H1 (cell line): Measurements from ENCODE around the gene PPP1R12C. TPM values are rescaled to one million over a fixed set of nuclear protein-coding genes. Genes with fewer than 3 reads are reported as not detected.

Experiments
- CTCF ChIA-PET: fragments of 300-600 bp; sonication (Branson Sonifier 250); formaldehyde crosslinking; loops from one replicate; lab custom pipeline; 2021; ENCODE audit not compliant: partially characterized antibody; lab: Charles Lee
- POLR2A ChIA-PET: fragments of 300-600 bp; sonication (Branson Sonifier 250); formaldehyde crosslinking; loops from one replicate; lab custom pipeline; 2021; ENCODE audit warnings: inconsistent platforms; ENCODE audit not compliant: partially characterized antibody; lab: Charles Lee
- DNase-seq, 2 experiments: peaks; one replicate each; pipeline versions ENCODE4 v3.0.0 to v3.0.0-alpha.2; 2010 to 2022; ENCODE audit warnings: low spot score in 2 of 2, low read depth in 1 of 2, mixed read lengths in 1 of 2
- FAIRE-seq: peaks from 2 replicates; lab custom pipeline; 2011; peaks lifted over from hg19 to GRCh38; lab: Jason Lieb, UNC
- H2AFZ ChIP-seq: 2 replicates; pipeline ENCODE4 v1.8.1; 2012; ENCODE audit warnings: low read length, inconsistent platforms
- H2AK5ac ChIP-seq: 2 replicates; pipeline ENCODE4 v1.6.1; 2013; ENCODE audit warnings: low read depth, low read length
- H2BK120ac ChIP-seq: replicated peaks from 2 replicates; pipeline ENCODE3; 2013; ENCODE audit warnings: low read depth, low read length, inconsistent platforms
- H2BK12ac ChIP-seq: 2 replicates; pipeline ENCODE4 v1.6.1; 2013; ENCODE audit warnings: low read depth, low read length
- H2BK15ac ChIP-seq: 2 replicates; pipeline ENCODE4 v1.6.1; 2013; ENCODE audit warnings: low read length
- H2BK20ac ChIP-seq: 2 replicates; pipeline ENCODE4 v1.6.1; 2013; ENCODE audit warnings: low read length
- H2BK5ac ChIP-seq: 2 replicates; pipeline ENCODE4 v1.6.1; 2013; ENCODE audit warnings: low read depth, low read length
- H3K14ac ChIP-seq: 2 replicates; pipeline ENCODE4 v1.6.1; 2013; ENCODE audit warnings: inconsistent platforms; ENCODE audit not compliant: insufficient read length
- H3K18ac ChIP-seq: 2 replicates; pipeline ENCODE4 v1.6.1; 2013; ENCODE audit warnings: low read length; ENCODE audit errors: extremely low read depth
- H3K23ac ChIP-seq: 2 replicates; pipeline ENCODE4 v1.6.1; 2013; ENCODE audit warnings: inconsistent platforms; ENCODE audit not compliant: insufficient read length
- H3K23me2 ChIP-seq: 2 replicates; pipeline ENCODE4 v1.6.1; 2013; ENCODE audit warnings: low read depth, low read length
- H3K27ac ChIP-seq: 2 replicates; pipeline ENCODE4 v1.6.1; 2011; ENCODE audit warnings: low read depth, low read length, inconsistent platforms
- H3K27me3 ChIP-seq, 4 experiments: replicated peaks in 1 of 4; 1 replicate in 1 of 4; 2 replicates in 3 of 4; pipeline versions ENCODE4 v1.6.1 to v1.8.1; 2011 to 2013; ENCODE audit warnings: low read length in 3 of 4, mild to moderate bottlenecking in 3 of 4, inconsistent platforms in 2 of 4, mixed read lengths in 2 of 4, moderate library complexity in 1 of 4; ENCODE audit not compliant: control insufficient read depth in 3 of 4, insufficient read depth in 3 of 4; ENCODE audit errors: extremely low read depth in 1 of 4
- H3K36me3 ChIP-seq, 4 experiments: 2 replicates each; pipeline versions ENCODE4 v1.6.1 to v1.8.1; 2011 to 2013; ENCODE audit warnings: mild to moderate bottlenecking in 4 of 4, low read length in 3 of 4, moderate library complexity in 2 of 4, control low read depth in 1 of 4, inconsistent platforms in 1 of 4; ENCODE audit not compliant: insufficient read depth in 4 of 4, control insufficient read depth in 2 of 4
- H3K4ac ChIP-seq: replicated peaks from 2 replicates; pipeline ENCODE3; 2013; ENCODE audit warnings: low read length, low read depth, mixed read lengths, inconsistent platforms; ENCODE audit not compliant: insufficient read length
- H3K4me1 ChIP-seq, 4 experiments: replicated peaks in 1 of 4; 1 replicate in 1 of 4; 2 replicates in 3 of 4; pipeline versions ENCODE4 v1.6.1 to v1.8.1; 2011 to 2013; ENCODE audit warnings: low read length in 3 of 4, inconsistent platforms in 2 of 4, mixed read lengths in 1 of 4; ENCODE audit not compliant: insufficient read depth in 4 of 4, control insufficient read depth in 3 of 4
- H3K4me2 ChIP-seq, 2 experiments: 2 replicates each; pipeline versions ENCODE4 v1.6.1 to v1.8.1; 2011 to 2013; ENCODE audit warnings: low read depth in 2 of 2, low read length in 2 of 2, control low read depth in 1 of 2, inconsistent platforms in 1 of 2, mild to moderate bottlenecking in 1 of 2; ENCODE audit not compliant: insufficient read depth in 1 of 2
- H3K4me3 ChIP-seq, 4 experiments: fragments of 200-600, 300-600 bp in 1 of 4; sonication (generic), shearing (Covaris generic), sonication (Bioruptor Twin) in 1 of 4; 2 replicates each; pipeline versions ENCODE4 v1.5.1 to v1.8.1; 2011 to 2016; ENCODE audit warnings: low read length in 4 of 4, low read depth in 3 of 4, control low read depth in 2 of 4, inconsistent platforms in 2 of 4, mild to moderate bottlenecking in 2 of 4, mixed read lengths in 1 of 4, moderate library complexity in 1 of 4; ENCODE audit not compliant: insufficient read depth in 2 of 4; ENCODE audit errors: extremely low read depth in 1 of 4
- H3K56ac ChIP-seq: replicated peaks from 2 replicates; pipeline ENCODE3; 2013; ENCODE audit warnings: low read depth, mild to moderate bottlenecking, mixed read lengths, low read length, inconsistent platforms; ENCODE audit not compliant: insufficient read length
- H3K79me1 ChIP-seq: 2 replicates; pipeline ENCODE4 v1.6.1; 2013; ENCODE audit warnings: low read depth, low read length, control low read depth
- H3K79me2 ChIP-seq, 2 experiments: 2 replicates each; pipeline versions ENCODE4 v1.6.1 to v1.8.1; 2012 to 2013; ENCODE audit warnings: low read length in 2 of 2, mild to moderate bottlenecking in 2 of 2, inconsistent platforms in 1 of 2; ENCODE audit not compliant: insufficient read depth in 2 of 2, control insufficient read depth in 1 of 2
- H3K9ac ChIP-seq, 4 experiments: replicated peaks in 1 of 4; 1 replicate in 1 of 4; 2 replicates in 3 of 4; pipeline versions ENCODE4 v1.6.1 to v1.8.1; 2011 to 2013; ENCODE audit warnings: low read depth in 3 of 4, low read length in 3 of 4, control low read depth in 2 of 4, mild to moderate bottlenecking in 2 of 4, moderate library complexity in 2 of 4, inconsistent platforms in 1 of 4; ENCODE audit errors: extremely low read depth in 1 of 4
- H3K9me3 ChIP-seq, 2 experiments: 2 replicates each; pipeline versions ENCODE4 v1.6.1 to v1.8.1; 2012 to 2013; ENCODE audit warnings: mild to moderate bottlenecking in 2 of 2, moderate library complexity in 2 of 2, control low read depth in 1 of 2, inconsistent platforms in 1 of 2, low read depth in 1 of 2, low read length in 1 of 2, mixed read lengths in 1 of 2; ENCODE audit not compliant: insufficient read depth in 2 of 2
- H4K20me1 ChIP-seq, 2 experiments: replicated peaks in 1 of 2; 2 replicates each; pipeline versions ENCODE3 to v1.8.1; 2011 to 2013; ENCODE audit warnings: inconsistent platforms in 2 of 2, low read length in 2 of 2, mild to moderate bottlenecking in 1 of 2; ENCODE audit not compliant: insufficient read depth in 2 of 2, control insufficient read depth in 1 of 2
- H4K5ac ChIP-seq: 2 replicates; pipeline ENCODE4 v1.6.1; 2013; ENCODE audit warnings: low read length, low read depth, mixed read lengths, inconsistent platforms; ENCODE audit not compliant: insufficient read length
- H4K8ac ChIP-seq: 2 replicates; pipeline ENCODE4 v1.8.0; 2013; ENCODE audit warnings: mild to moderate bottlenecking, moderate library complexity, low read length, inconsistent platforms; ENCODE audit not compliant: insufficient read depth; ENCODE audit errors: extremely low read depth
- H4K91ac ChIP-seq: replicated peaks from 2 replicates; pipeline ENCODE3; 2013; ENCODE audit warnings: low read length, mixed read lengths, inconsistent platforms; ENCODE audit not compliant: insufficient read length
- ATF3 ChIP-seq: IDR thresholded peaks from 2 replicates; pipeline ENCODE4 v1.6.1; 2011; ENCODE audit warnings: low read depth, mild to moderate bottlenecking, low read length; ENCODE audit not compliant: insufficient read depth
- TBP ChIP-seq: IDR thresholded peaks from 2 replicates; pipeline ENCODE4 v1.6.1; 2011; ENCODE audit warnings: low read depth, low read length, improper control_type of control experiment
- WGBS, 2 experiments: shearing (Covaris generic) in 1 of 2; methylation state at CpG; one replicate each; pipeline versions ENCODE4 v1.1.6 to v1.1.7; 2013 to 2015; ENCODE audit warnings: low lambda C conversion rate in 2 of 2, mixed read lengths in 2 of 2, inconsistent platforms in 1 of 2, low coverage in 1 of 2, missing lambda C conversion rate in 1 of 2; ENCODE audit not compliant: insufficient replicate concordance in 2 of 2, insufficient coverage in 1 of 2, insufficient read length in 1 of 2; ENCODE audit errors: extremely low coverage in 1 of 2, missing lambda C conversion rate in 1 of 2; 5-methylcytosine and 5-hydroxymethylcytosine counted together
- polyA plus RNA-seq, 7 experiments: library from polyadenylated mRNA; depleted of rRNA in 3 of 7; stranded (reverse) in 5 of 7; unstranded in 2 of 7; fragments of >200 nt in 5 of 7; fragments of 200-250 nt in 2 of 7; gene quantifications; 1 replicate in 5 of 7; 2 replicates in 1 of 7; 4 replicates in 1 of 7; pipeline versions ENCODE4 v1.2.1 to v1.2.3, GENCODE V29; 2011 to 2013; ENCODE audit warnings: missing spikeins in 2 of 7, mixed read lengths in 2 of 7
- total RNA-seq: library from RNA; stranded (reverse); fragmentation: NEBNext Ultra II Directional; extraction: Animal tissue kit (Norgen Biotek cat#: 25700); gene quantifications from 2 replicates; pipeline ENCODE4 v1.2.1, GENCODE V29; 2021

The PPP1R12C gene
- total and polyA plus RNA-seq, 2 of the 8 experiments (the other 6 are each of a cell fraction or from before 2014, with no cell fraction given): 31.7 to 71.5 TPM

DNA sequence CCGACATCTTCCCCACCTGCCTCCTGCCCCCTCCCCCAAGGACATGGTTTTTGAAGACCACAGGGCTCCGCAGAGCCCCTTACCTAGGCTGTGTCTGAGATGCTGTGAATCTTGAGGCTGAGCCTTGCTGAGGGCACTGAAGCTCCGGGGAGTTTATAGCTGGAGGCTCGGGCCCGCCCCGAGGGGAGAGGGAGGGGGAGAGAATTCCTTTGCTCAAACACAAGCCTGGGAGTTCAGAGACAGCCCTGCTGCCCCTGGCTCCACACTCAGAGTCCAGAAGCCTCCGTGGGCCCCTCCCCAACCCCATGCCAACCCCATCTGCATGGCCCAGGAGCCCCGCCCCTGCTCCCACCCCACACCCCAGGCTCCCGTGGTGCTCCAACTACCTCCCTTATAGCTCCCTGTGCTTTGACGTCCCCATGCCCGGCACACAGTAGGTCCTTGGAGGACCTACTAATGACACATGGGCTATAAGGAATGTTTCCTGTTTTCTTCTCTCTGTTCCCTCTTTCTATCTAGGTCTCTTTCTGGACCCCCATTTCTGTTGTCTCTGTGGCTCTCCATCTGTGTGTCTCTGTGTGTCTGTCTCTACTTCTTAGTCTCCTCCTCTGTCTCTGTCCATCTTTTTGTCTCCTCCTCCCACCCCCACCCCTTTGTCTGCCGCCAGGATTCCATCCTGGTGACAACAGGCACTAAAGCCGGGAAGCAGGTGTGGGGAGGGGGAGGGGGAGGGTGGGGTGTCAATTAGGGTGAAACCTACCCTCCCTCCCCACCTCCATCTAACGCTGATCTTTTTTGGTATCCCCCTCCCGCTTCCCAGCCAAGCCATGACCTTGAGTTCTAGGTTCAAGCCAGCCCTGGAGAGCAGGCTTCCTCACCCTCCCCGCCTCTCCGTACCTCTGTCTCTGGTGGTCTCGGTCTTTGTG, 31.9 kb upstream of the PPP1R12C start, which contains the start of gene TNNT1:
TNNT1 (minus strand) TSS at position 129 of the 926 bp plus-strand sequence. CDS start 2,049 bp downstream, outside the sequence.
- H3K9ac ChIP-seq: no peak within 1 kb of the TSS; a peak in 1 of 7 replicates
- no peak within 1 kb of the TSS for H3K14ac ChIP-seq
- H2BK15ac ChIP-seq: 0 out of 2 replicates have a peak within 1 kb of the TSS, but pooled peaks have one; percentile 16
- H4K91ac ChIP-seq: peak within 1 kb of the TSS; percentile 51
- peak within 1 kb of the TSS; percentile 71 for H2BK5ac ChIP-seq
- POLR2A ChIA-PET: interaction anchor here (0.6 to 1.2 kb wide), 5 partner anchors 8 to 138 kb away, joined by 3 to 7 read pairs (median 3); partner anchors contain the start of genes DNAAF3 and TNNI3
- peak within 1 kb of the TSS; percentile 17 to 83 (median 24); a peak in 6 of 8 replicates for H3K4me3 ChIP-seq
- FAIRE-seq: no peak
- H2BK12ac ChIP-seq: peak within 1 kb of the TSS; percentile 80; the same call in 1 of the 2 replicates
- no peak within 1 kb of the TSS for H3K56ac ChIP-seq
- CTCF ChIA-PET: interaction anchor here (0.9 to 1.3 kb wide), 3 partner anchors 11 to 17 kb away, joined by 4 to 6 read pairs (median 4); no protein-coding TSS in a partner anchor
- peak within 1 kb of the TSS; percentile 80 for H2BK20ac ChIP-seq
- H3K36me3 ChIP-seq: peaks cover 0 to 8% (median 3%) of the 10 kb centered on the region in 4 experiments; a peak in 2 of 8 replicates
- peak; percentile 25; the same call in 1 of the 2 replicates for TF ChIP-seq TBP
- TF ChIP-seq ATF3: no peak
- H4K5ac ChIP-seq: no peak within 1 kb of the TSS
- H3K23me2 ChIP-seq: peaks cover 7% of the 10 kb centered on the region; the same call in 1 of the 2 replicates
- H2BK120ac ChIP-seq: peak within 1 kb of the TSS; percentile 66
- no peak within 1 kb of the TSS for H3K27ac ChIP-seq
- no peaks in the 10 kb centered on the region for H4K20me1 ChIP-seq
- WGBS, 2 experiments: 22% methylated on average over 14 of the region's 18 CpGs; no CpG with 5 or more reads in 1 of the 2 experiments
- peak within 1 kb of the TSS; percentile 58 to 70 for H3K4me2 ChIP-seq
- peak within 1 kb of the TSS; percentile 26; the same call in 1 of the 2 replicates for H2AK5ac ChIP-seq
- peaks cover 0 to 4% of the 10 kb centered on the region in 2 experiments; a peak in 1 of 4 replicates for H3K9me3 ChIP-seq
- H3K79me1 ChIP-seq: no peaks in the 10 kb centered on the region; the same call in 1 of the 2 replicates
- no peaks in the 10 kb centered on the region for H3K79me2 ChIP-seq
- no peaks in the 10 kb centered on the region for H3K27me3 ChIP-seq
- H3K18ac ChIP-seq: peak within 1 kb of the TSS; percentile 87
- no peak within 1 kb of the TSS for H3K23ac ChIP-seq
- H4K8ac ChIP-seq: no peak within 1 kb of the TSS
- H3K4me1 ChIP-seq: peaks cover 6 to 24% (median 13%) of the 10 kb centered on the region in 4 experiments
- DNase-seq: no peak
- no peak within 1 kb of the TSS for H2AFZ ChIP-seq
- peak within 1 kb of the TSS; percentile 60 for H3K4ac ChIP-seq
